Activated CD4-positive, alpha-beta T cell treated with anti-CD3 and anti-CD28 coated beads for 4 hours (primary cell): Measurements from ENCODE around the gene RNF44.
"Not testable (repeated sequence)": the region's sequence is repeated elsewhere in the genome, so short reads cannot be mapped to it uniquely, and the experiment has no call there.

Experiments used
- DNase-seq, 2 donors: peaks; one replicate each; pipeline ENCODE4 v3.0.0-alpha.2; 2020

Gene RNF44

GRCh38 chr5:176515396-176515795, 21.8 kb downstream of the RNF44 start:
- no peak for DNase-seq

DNA sequence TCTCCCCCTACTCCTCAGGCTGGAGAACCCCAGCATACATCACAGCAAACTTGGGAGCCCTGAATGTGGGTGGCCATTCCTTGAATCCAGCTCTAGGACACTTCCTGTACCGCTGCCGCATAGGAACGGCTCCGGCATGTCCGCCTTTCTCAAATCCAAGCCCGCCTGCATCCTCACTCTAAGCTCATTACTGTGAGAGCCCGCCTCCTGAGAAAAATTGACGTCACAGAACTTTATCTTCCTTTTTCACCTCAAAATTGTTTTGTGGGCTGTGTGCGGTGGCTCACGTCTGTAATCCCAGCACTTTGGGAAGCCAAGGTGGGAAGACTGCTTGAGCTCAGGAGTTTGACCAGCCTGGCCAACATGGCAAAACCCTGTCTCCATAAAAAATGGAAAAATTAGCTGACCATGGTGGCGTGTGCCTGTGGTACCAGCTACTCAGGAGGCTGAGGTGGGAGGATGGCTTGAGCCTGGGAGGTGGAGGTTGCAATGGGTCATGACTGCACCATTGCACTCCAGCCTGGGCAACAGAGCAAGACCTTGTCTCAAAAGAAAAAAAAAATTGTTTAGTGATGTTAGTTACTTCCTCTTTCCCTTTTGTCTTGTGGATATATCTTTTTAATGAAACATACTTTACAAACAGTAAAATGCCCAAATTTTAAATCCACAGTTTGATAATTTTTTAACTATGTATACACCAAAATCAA, 22.8 kb downstream of the RNF44 start:
- DNase-seq = no peak

GRCh38 chr5:176513788-176514187, 23.4 kb downstream of the RNF44 start:
- DNase-seq = no peak

GRCh38 chr5:176508603-176509002, 28.6 kb downstream of the RNF44 start:
- no peak for DNase-seq

DNA sequence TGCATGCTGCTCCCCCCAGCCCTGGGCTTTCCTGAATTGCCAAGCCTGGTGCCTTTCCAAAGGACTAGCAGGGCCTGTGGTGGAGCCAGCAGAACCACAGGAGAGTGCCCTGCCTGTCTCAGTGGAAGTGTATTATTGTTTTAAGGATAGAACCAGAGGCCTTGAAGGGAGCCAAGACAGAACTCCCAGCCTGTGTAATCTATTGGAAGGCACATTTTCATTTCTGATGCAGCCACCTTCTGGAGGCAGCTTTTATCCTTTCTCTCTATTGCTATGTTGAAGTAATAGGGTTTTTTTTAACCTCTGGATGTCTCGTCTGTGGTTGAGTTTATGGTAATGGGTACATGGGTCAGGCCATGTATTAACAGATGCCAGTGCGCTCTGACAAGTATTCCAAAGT, 29.3 kb downstream of the RNF44 start:
- DNase-seq = no peak

GRCh38 chr5:176503496-176503895, 33.7 kb downstream of the RNF44 start:
- no peak for DNase-seq

DNA sequence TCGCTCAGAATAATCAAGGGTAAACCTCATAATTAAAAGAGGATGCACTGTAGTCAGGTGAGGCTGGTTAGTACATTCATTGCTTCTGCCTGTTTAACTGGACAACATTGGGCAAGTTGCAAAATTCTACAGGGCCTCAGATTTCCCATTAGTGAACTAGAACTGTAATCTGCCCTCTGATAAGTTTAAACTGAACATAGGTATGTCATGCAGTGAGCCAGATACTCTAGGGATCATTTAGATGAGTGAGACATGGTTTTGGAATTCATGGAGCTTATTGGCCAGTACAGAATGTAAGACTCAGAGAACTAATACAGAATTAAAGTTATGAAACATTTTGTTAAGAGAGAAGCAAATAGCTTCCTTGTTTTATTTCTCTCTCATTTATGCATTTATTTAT, 35.9 kb downstream of the RNF44 start:
- no peak for DNase-seq

DNA sequence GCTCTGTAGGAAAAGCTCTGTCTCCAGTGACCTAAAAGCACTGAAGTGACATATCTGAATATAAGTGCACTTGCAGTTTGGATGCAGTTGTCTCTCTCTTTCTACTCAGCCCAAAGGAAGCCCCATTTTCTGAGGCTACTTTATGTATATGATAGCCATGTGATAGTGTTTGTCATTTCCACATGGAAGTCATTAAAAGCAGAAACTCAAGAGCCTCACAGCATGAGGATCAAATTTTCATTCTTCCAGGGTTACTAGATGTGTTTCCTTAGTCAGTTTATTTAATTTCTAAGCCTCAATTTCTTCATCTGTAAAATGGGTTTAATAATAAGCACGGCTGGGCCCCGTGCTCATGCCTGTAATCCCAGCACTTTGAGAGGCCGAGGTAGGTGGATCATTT, 36.7 kb downstream of the RNF44 start:
- no peak for DNase-seq

DNA sequence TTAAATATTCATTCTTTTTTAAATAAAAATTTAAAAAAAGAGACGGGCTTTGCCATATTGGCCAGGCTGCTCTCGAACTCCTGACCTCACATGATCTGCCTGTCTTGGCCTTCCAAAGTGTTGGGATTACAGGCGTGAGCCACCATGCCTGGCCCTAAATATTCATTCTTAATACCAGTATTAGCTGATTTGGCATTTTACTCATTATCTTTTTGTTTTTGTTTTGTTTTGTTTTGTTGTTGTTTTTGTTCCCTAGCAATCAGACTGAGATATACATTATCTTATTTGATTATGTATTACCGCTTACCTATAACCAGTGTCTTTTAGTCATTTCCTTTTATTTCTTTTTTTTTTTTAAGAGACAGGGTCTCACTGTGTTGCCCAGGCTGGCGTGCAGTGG, 37.9 kb downstream of the RNF44 start:
- DNase-seq = no peak

- DNase-seq = no peak
These were observed 39.4 kb downstream of the RNF44 start for GRCh38 chr5:176497852-176498251.

DNA sequence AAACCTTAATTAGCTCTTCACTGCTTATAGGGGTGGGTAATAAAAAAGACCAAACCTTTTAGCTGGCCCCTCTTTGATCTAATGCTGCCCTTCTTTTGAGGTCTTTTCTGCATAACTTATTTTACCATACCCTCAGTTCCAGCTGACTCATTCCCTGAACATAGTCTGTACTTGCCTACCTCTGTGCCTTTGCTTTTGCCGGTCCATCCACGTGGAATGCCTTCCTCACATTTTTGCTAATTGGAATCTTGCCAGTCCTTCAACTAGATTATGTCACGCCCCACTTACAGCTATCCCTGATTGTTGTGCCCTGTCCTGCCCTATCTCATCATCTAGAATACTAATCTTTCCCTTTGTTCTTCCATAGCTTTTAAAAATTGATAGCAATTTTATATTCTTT, 44.8 kb downstream of the RNF44 start:
- no peak for DNase-seq

DNA sequence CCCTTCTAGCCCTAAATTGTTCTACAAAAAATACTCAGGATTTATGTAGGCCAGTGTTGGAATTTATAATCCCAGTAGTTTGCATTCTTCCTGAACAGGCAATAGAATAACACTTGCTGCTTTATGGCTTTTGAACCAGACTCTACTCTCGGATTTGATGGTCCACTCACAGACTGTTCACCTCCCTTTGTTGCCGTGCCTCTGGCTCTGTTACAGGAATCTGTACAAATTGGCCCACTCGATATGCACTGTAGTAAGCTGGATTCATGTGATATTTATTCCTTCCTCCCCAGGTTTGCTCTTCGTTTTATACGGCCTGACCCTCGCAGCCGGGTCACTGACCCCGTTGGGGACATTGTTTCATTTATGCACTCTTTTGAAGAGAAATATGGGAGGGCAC, 45.3 kb downstream of the RNF44 start:
- DNase-seq = no peak

DNA sequence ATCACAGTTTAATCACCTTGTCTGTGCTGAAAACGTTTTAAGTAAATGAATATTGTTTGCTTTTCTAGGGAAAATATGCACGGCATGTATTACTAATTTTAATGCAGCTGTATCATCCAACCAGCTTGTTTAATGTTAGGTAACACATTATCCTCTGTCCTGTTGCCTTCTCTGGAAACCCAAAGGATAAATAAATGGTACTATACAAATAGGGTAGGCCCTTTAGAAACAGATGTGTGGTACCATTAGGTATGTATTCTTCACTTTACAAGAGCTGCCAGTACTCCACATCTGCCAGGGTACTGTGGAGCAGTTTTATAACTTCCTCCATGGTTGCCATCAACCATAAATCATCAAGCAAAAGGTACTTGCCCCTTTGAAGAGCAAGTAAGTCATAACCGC, 46.1 kb downstream of the RNF44 start:
- DNase-seq = no peak

DNA sequence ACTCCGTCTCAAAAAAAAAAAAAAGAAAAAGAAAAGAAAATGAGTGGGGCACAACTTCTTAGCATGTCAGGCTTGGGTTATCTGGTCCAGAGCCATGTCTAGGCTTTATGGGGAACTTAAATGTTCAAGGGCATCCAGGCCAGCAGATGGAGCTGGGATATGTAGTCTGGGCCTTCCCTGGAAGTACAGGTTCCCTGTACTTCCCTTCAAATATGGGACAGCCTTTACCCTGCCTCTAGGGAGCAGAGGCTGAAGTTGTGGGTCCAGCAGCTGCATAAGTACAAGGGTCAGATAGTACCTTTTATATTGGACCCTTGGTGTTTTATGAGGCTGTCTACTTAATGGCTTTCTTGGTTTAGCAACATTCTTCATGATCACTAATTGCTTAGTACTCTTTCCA, 46.9 kb downstream of the RNF44 start:
- no peak for DNase-seq

DNA sequence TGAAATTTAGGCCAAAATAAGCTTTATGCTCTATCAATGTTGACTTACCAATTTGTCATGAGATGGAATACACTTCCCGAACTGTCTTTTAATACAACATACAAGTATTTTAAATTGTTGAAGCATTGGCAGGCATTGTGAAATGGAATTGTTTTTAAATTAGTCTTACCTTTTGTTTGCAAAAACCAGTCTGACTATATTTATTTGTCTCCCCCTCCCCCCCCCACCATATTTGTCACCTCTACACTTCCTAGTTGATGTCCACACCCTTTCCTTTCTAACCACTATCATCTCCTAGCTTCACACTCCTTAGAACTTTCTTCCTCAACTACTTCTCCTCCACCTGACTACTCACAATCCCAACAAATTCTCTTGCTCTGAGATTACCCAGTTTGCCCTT, 48.1 kb downstream of the RNF44 start:
- DNase-seq = no peak

DNA sequence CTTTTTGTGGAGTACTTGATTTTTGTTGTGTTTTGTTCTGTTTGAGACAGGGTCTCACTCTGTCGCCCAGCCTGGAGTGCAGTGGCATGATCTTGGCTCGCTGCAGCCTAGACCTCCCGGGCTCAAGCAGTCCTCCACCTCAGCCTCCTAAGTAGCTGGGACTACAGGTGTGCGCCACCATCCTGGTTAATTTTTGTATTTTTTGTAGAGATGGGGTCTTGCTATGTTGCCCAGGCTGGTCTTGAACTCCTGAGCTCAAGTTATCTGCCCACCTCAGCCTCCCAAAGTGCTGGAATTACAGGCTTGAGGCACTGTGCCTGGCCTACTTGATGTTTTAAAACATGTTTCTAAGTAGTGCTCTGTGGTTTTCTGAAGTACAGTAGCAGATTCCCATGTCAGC, 50.0 kb downstream of the RNF44 start:
- DNase-seq = not testable (repeated sequence)

GRCh38 chr5:176486189-176486757, 50.9 kb downstream of the RNF44 start:
- DNase-seq = no peak

DNA sequence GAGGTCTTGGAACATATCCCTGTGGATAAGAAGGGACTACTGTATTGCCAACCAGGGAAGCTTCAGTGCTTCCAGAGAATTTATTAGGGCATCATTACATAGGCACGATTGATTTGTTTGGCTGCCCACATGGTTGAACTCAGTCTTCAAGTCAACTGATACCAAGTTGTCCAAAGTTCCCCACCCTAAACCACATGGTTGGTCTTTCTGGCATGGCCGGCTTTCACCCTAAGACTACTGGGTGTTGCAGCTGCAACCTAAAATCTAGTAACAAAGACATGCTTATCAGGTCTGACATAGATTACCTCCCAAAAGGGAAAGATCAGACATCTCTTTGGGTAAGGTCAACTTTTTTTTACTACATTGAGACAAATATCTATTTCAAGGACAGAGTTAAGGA, 52.0 kb downstream of the RNF44 start:
- DNase-seq = no peak

GRCh38 chr5:176481711-176482110, 55.5 kb downstream of the RNF44 start:
- DNase-seq = no peak
